Neuronal stem cell (in vitro differentiated cells): ENCODE measurements around the gene KIRREL2.

ENCODE experiments used
- DNase-seq: peaks from one replicate; pipeline ENCODE4 v3.0.0-alpha.2; 2013; ENCODE audit warnings: low spot score
- H2AFZ ChIP-seq: one replicate; pipeline ENCODE4 v1.6.1; 2013; ENCODE audit warnings: mild to moderate bottlenecking, low read length, inconsistent platforms
- H2AK5ac ChIP-seq: 2 replicates; pipeline ENCODE4 v1.6.1; 2013; ENCODE audit warnings: low read depth, mild to moderate bottlenecking, inconsistent platforms, low read length, moderate library complexity, mixed read lengths
- H2BK120ac ChIP-seq: 2 replicates; pipeline ENCODE4 v1.6.1; 2013; ENCODE audit warnings: low read depth, mild to moderate bottlenecking, inconsistent platforms, low read length, moderate library complexity, mixed read lengths
- H2BK12ac ChIP-seq: one replicate; pipeline ENCODE4 v1.6.1; 2013; ENCODE audit warnings: low read length, inconsistent platforms
- H2BK15ac ChIP-seq: 2 replicates; pipeline ENCODE4 v1.6.1; 2013; ENCODE audit warnings: mild to moderate bottlenecking, low read length, inconsistent platforms, mixed read lengths
- H2BK5ac ChIP-seq: one replicate; pipeline ENCODE4 v1.6.1; 2013; ENCODE audit warnings: inconsistent platforms, mild to moderate bottlenecking, low read length, moderate library complexity
- H3K14ac ChIP-seq: one replicate; pipeline ENCODE4 v1.6.1; 2013; ENCODE audit warnings: low read length, inconsistent platforms
- H3K18ac ChIP-seq: 2 replicates; pipeline ENCODE4 v1.6.1; 2013; ENCODE audit warnings: low read length, inconsistent platforms
- H3K23ac ChIP-seq: 2 replicates; pipeline ENCODE4 v1.6.1; 2013; ENCODE audit warnings: low read depth, mild to moderate bottlenecking, mixed read lengths, low read length, inconsistent platforms; ENCODE audit not compliant: poor library complexity
- H3K27ac ChIP-seq: replicated peaks from 3 replicates; pipeline ENCODE4 v1.5.1; 2013; ENCODE audit warnings: low read length, inconsistent platforms
- H3K27me3 ChIP-seq, 3 experiments: 2 replicates each; pipeline ENCODE4 v1.6.1; 2013; ENCODE audit warnings: low read length in 3 of 3, mild to moderate bottlenecking in 2 of 3, inconsistent platforms in 1 of 3, low read depth in 1 of 3, mixed read lengths in 1 of 3, moderate library complexity in 1 of 3; ENCODE audit not compliant: control insufficient read depth in 3 of 3, insufficient read depth in 3 of 3
- H3K36me3 ChIP-seq, 2 donors: replicated peaks in 1 of 2; 2 replicates each; pipeline ENCODE4 v1.6.1; 2013; ENCODE audit warnings: low read length in 2 of 2; ENCODE audit not compliant: control insufficient read depth in 2 of 2, insufficient read depth in 2 of 2
- H3K4ac ChIP-seq: 2 replicates; pipeline ENCODE4 v1.6.1; 2013; ENCODE audit warnings: inconsistent platforms, mild to moderate bottlenecking, low read length, moderate library complexity
- H3K4me1 ChIP-seq, 2 donors: 1 replicate in 1 of 2; 2 replicates in 1 of 2; pipeline ENCODE4 v1.6.1; 2013; ENCODE audit warnings: low read length in 2 of 2, low read depth in 1 of 2; ENCODE audit not compliant: control insufficient read depth in 2 of 2, insufficient read depth in 1 of 2
- H3K4me2 ChIP-seq: one replicate; pipeline ENCODE4 v1.6.1; 2013; ENCODE audit warnings: mild to moderate bottlenecking, low read length, inconsistent platforms; ENCODE audit not compliant: insufficient read depth, poor library complexity, severe bottlenecking
- H3K4me3 ChIP-seq, 2 donors: 2 replicates each; pipeline ENCODE4 v1.5.1; 2013; ENCODE audit warnings: low read length in 2 of 2, mild to moderate bottlenecking in 2 of 2, inconsistent platforms in 1 of 2, moderate library complexity in 1 of 2
- H3K79me1 ChIP-seq: one replicate; pipeline ENCODE4 v1.6.1; 2013; ENCODE audit warnings: low read depth, mild to moderate bottlenecking, inconsistent platforms, low read length, moderate library complexity
- H3K9ac ChIP-seq: one replicate; pipeline ENCODE4 v1.6.1; 2013; ENCODE audit warnings: mild to moderate bottlenecking, low read depth, low read length, inconsistent platforms; ENCODE audit not compliant: poor library complexity
- H3K9me3 ChIP-seq, 2 donors: replicated peaks in 1 of 2; 2 replicates each; pipeline versions ENCODE3 to v1.6.1; 2013; ENCODE audit warnings: low read length in 2 of 2, mild to moderate bottlenecking in 2 of 2, inconsistent platforms in 1 of 2, low read depth in 1 of 2, mixed read lengths in 1 of 2, moderate library complexity in 1 of 2; ENCODE audit not compliant: control insufficient read depth in 2 of 2, insufficient read depth in 1 of 2
- H4K8ac ChIP-seq: one replicate; pipeline ENCODE4 v1.6.1; 2013; ENCODE audit warnings: low read depth, mild to moderate bottlenecking, inconsistent platforms, low read length, moderate library complexity
- H4K91ac ChIP-seq: one replicate; pipeline ENCODE4 v1.6.1; 2013; ENCODE audit warnings: low read length, low read depth, mild to moderate bottlenecking, inconsistent platforms; ENCODE audit not compliant: poor library complexity
- WGBS, 2 donors: extraction: QIAGEN DNeasy Blood & Tissue Kit; methylation state at CpG; one replicate each; pipeline ENCODE4 v1.1.7; 2013; ENCODE audit warnings: missing lambda C conversion rate in 2 of 2, mixed read lengths in 1 of 2; ENCODE audit not compliant: insufficient read length in 2 of 2, insufficient replicate concordance in 1 of 2; ENCODE audit errors: extremely low coverage in 2 of 2; 5-methylcytosine and 5-hydroxymethylcytosine counted together

KIRREL2 gene

DNA sequence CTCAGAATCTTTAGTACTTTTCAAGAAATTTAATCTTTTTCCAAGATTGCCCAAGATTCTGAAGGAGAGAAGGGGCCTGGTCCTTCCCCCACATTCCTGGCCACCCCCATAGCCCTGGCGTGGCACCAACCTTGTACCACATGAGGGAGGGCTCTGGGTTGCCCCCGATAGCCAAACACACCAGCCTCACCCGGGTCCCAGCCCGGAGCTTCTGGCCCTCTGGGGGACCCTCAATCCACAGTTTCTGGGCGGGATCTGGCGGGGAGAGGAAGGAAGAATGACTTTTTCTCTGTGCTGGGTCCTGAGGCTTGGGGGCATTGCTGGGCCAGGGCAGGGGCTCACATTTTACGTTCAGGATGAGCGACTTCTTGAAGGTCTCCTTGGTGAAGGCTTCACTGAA is 8.8 kb upstream of the KIRREL2 start:
- H2BK120ac ChIP-seq: no peak overlapping the region
- H4K8ac ChIP-seq: no peak overlapping the region

DNA sequence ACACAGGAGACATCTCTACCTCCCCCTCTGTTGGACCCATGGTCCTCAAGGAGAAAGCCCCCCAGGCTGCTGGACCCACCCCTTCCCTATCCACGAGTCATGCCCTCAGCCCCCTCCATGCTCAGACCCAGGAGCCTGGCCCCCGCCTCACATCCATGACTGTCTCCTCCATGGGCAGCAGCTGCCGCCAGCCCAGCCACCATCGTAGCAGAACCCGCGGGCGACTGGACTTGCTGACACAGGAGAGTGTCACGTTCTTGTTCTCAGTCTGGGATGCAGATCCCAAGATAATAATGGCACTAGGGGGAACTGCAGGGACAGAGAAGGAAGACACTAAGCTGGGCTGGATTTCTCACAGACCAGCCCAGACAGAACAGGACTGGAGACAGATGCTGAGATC is 8.2 kb upstream of the KIRREL2 start:
- Histone ChIP-seq H2BK5ac (no peak overlapping the region), H3K79me1 (peaks cover 2% of the 10 kb centered on the region), H3K4me1 (peaks cover 9 to 14% of the 10 kb centered on the region in 2 donors), H3K9me3 (no peaks in the 10 kb centered on the region), H4K91ac (no peak overlapping the region), H4K8ac (no peak overlapping the region), H3K36me3 (no peaks in the 10 kb centered on the region), H3K14ac (no peak overlapping the region), H3K4me2 (no peak overlapping the region), H3K9ac (no peak overlapping the region), H2AFZ (no peak overlapping the region), H3K27me3 (peaks cover 19 to 77% (median 34%) of the 10 kb centered on the region in 3 experiments), H2AK5ac (peak overlapping the region; percentile 75), H3K4me3 (no peak overlapping the region), H3K27ac (no peak overlapping the region), H2BK15ac (peak overlapping the region; percentile 49), H3K23ac (no peak overlapping the region), H3K18ac (peak overlapping the region; percentile 83), H3K4ac (no peak overlapping the region), H2BK120ac (no peak overlapping the region), H2BK12ac (no peak overlapping the region)
- WGBS, 2 donors: no CpG with 5 or more reads among the region's 8 CpGs
- no peak for DNase-seq

More for the DNA sequence above, 8.8 kb upstream of the KIRREL2 start:
- H2BK15ac ChIP-seq: peak overlapping the region; percentile 49
- H2AK5ac ChIP-seq: peak overlapping the region; percentile 75
- peak overlapping the region; percentile 10 for H2BK12ac ChIP-seq
- H3K79me1 ChIP-seq: peaks cover 2% of the 10 kb centered on the region
- peaks cover 9 to 14% of the 10 kb centered on the region in 2 donors for H3K4me1 ChIP-seq
- H2AFZ ChIP-seq: no peak overlapping the region
- no peak overlapping the region for H3K23ac ChIP-seq
- H3K27me3 ChIP-seq: peaks cover 21 to 82% (median 40%) of the 10 kb centered on the region in 3 experiments
- no peak overlapping the region for H3K27ac ChIP-seq
- no peak for DNase-seq
- peak overlapping the region in 1 of 2 donors; percentile 34 for H3K4me3 ChIP-seq
- H4K91ac ChIP-seq: no peak overlapping the region
- H3K9ac ChIP-seq: no peak overlapping the region
- H3K14ac ChIP-seq: no peak overlapping the region
- no peak overlapping the region for H2BK5ac ChIP-seq
- H3K9me3 ChIP-seq: no peaks in the 10 kb centered on the region
- H3K4me2 ChIP-seq: no peak overlapping the region
- no CpG with 5 or more reads among the region's 8 CpGs for WGBS, 2 donors
- H3K4ac ChIP-seq: no peak overlapping the region
- H3K36me3 ChIP-seq: no peaks in the 10 kb centered on the region
- no peak overlapping the region for H3K18ac ChIP-seq

DNA sequence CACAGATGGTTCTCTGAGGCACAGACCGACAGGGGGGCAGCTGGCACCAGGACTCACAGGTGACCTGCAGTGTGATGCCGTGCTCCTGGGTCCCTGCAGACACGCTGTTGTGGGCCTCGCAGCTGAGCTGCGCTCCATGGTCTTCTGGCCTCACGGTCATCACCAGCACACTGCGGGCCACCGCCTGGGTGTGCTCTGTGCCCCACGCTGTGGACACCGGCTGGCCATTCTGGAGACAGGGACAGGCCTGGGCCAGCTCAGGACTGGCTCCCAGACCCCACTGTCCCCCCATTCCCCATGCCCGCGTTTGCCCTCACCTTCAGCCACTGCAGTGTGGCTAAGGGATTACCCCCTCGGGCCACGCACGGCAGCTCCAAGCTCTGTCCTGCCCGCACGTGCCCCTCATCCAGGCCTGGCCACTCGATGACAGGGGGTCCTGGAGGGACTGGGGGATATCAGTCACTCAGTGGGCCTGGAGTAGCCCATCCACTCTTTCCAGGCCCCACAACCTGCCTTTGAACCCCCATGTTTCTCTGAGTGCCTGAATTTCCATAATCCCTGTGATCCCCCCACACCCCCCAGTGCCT is 7.7 kb upstream of the KIRREL2 start:
- no peak overlapping the region for H2BK5ac ChIP-seq
- peaks cover 2% of the 10 kb centered on the region for H3K79me1 ChIP-seq
- DNase-seq: no peak
- no peak overlapping the region for H3K9ac ChIP-seq
- no CpG with 5 or more reads among the region's 18 CpGs for WGBS, 2 donors
- H3K4me1 ChIP-seq: peaks cover 8 to 14% of the 10 kb centered on the region in 2 donors
- peak overlapping the region; percentile 17 for H4K8ac ChIP-seq
- peak overlapping the region; percentile 38 for H3K14ac ChIP-seq
- H2AK5ac ChIP-seq: peak overlapping the region; percentile 54
- H3K27me3 ChIP-seq: peaks cover 19 to 71% (median 29%) of the 10 kb centered on the region in 3 experiments
- no peak overlapping the region for H4K91ac ChIP-seq
- no peak overlapping the region for H2AFZ ChIP-seq
- H3K18ac ChIP-seq: peak overlapping the region; percentile 38
- H3K23ac ChIP-seq: peak overlapping the region; percentile 93
- no peaks in the 10 kb centered on the region for H3K9me3 ChIP-seq
- no peak overlapping the region for H2BK120ac ChIP-seq
- peak overlapping the region; percentile 22 for H2BK12ac ChIP-seq
- no peak overlapping the region for H3K4ac ChIP-seq
- no peak overlapping the region for H3K4me3 ChIP-seq
- no peak overlapping the region for H3K4me2 ChIP-seq
- peak overlapping the region; percentile 54 for H2BK15ac ChIP-seq
- H3K27ac ChIP-seq: no peak overlapping the region
- no peaks in the 10 kb centered on the region for H3K36me3 ChIP-seq

DNA sequence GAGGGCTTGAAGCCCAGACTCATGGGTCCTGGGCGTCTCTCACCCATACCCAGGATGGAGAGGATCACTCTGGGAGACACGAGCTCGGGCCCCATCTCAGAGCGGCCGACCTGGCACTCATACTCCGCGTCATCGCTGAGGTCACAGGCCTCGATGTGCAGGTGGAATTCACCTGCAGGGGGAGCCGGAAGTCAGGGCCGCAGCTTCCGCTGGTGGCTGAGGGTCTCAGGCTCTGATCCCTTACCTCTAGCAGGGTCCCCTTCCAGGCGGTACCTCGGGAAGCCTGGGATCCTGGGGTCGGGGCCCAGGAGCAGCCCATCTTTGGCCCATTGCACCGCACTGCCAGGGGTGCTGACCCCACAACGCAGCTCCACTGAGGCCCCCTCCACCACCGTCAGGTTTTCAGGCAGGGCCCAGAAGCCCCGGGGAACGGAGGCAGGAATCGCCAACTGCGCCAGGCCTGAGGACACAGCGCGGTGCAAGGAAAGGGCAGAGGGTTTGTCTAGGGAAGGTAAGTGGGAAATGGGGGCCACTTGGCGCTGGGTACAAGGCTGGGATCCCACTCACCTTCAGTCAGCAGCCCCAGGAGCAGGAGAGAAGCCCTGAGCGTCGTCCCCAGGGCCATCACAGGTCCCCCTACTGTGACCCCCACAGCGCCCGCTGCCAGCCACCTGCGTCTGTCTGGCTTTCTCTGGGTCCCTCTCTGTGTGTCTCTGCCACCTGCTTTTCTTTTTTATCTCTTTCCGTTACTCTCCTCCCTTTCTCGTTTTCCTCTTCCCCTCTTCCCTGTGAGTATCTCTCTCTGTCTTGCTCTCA is 5.3 kb upstream of the KIRREL2 start:
- DNase-seq: no peak
- H3K4ac ChIP-seq: no peak overlapping the region
- H3K14ac ChIP-seq: no peak overlapping the region
- H3K9me3 ChIP-seq: no peaks in the 10 kb centered on the region
- no peak overlapping the region for H4K91ac ChIP-seq
- peak overlapping the region; percentile 7 for H4K8ac ChIP-seq
- no peak overlapping the region for H3K27ac ChIP-seq
- H3K4me1 ChIP-seq: peaks cover 19% of the 10 kb centered on the region in 2 donors
- H3K18ac ChIP-seq: peak overlapping the region; percentile 92
- peaks cover 2% of the 10 kb centered on the region for H3K79me1 ChIP-seq
- H3K36me3 ChIP-seq: no peaks in the 10 kb centered on the region
- peak overlapping the region; percentile 10 for H2BK5ac ChIP-seq
- WGBS, 2 donors: no CpG with 5 or more reads among the region's 32 CpGs
- no peak overlapping the region for H3K4me3 ChIP-seq
- no peak overlapping the region for H2BK120ac ChIP-seq
- peak overlapping the region; percentile 97 for H2BK15ac ChIP-seq
- H3K23ac ChIP-seq: peak overlapping the region; percentile 96
- peak overlapping the region; percentile 54 for H2BK12ac ChIP-seq
- H2AFZ ChIP-seq: peak overlapping the region; percentile 64
- peak overlapping the region; percentile 68 for H2AK5ac ChIP-seq
- peaks cover 0 to 49% (median 5%) of the 10 kb centered on the region in 3 experiments for H3K27me3 ChIP-seq
- H3K9ac ChIP-seq: no peak overlapping the region
- no peak overlapping the region for H3K4me2 ChIP-seq
